GM18951 (cell line): ENCODE measurements around the gene DOCK1.

Experiments
- POLR2A ChIP-seq: IDR thresholded peaks from 4 replicates; pipeline ENCODE4 v1.6.1; 2011; ENCODE audit warnings: mild to moderate bottlenecking; ENCODE audit not compliant: insufficient read length, insufficient read depth; ENCODE audit errors: extremely low read depth
- in situ Hi-C: fragments of 300-500 bp; cut with MboI; formaldehyde crosslinking; loops from one replicate; pipeline ENCODE4 v1.12.0; 2022; ENCODE audit warnings: low sequenced_read_pairs, mixed read lengths, inconsistent platforms; ENCODE audit not compliant: unreplicated experiment

Gene DOCK1

GRCh38 chr10:127456122-127456521 is 550.9 kb downstream of the DOCK1 start:
- in situ Hi-C loops: no loop called here
- TF ChIP-seq POLR2A: no peak

GRCh38 chr10:127458016-127458810 is 553.0 kb downstream of the DOCK1 start:
- TF ChIP-seq POLR2A: no peak
- in situ Hi-C loops: no loop called here

DNA sequence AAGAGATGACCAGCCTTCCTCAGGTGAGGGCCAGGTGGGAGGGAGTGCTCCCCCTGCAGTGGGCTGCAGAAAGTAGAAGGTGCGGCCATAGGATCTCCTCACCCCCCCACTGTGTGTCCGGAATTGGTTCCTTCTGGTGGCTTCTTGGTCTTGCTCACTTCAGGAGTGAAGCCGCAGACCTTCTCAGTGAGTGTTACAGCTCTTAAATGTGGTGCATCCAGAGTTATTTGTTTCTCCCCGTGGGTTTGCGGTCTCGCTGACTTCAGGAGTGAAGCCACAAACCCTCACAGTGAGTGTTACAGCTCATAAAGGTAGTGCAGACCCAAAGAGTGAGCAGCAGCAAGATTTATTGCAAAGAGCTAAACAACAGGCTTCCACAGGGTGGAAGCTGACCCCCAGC is 553.6 kb downstream of the DOCK1 start:
- no peak for TF ChIP-seq POLR2A
- in situ Hi-C loops: no loop called here

GRCh38 chr10:127459918-127460317 is 554.7 kb downstream of the DOCK1 start:
- in situ Hi-C loops: no loop called here
- no peak for TF ChIP-seq POLR2A

DNA sequence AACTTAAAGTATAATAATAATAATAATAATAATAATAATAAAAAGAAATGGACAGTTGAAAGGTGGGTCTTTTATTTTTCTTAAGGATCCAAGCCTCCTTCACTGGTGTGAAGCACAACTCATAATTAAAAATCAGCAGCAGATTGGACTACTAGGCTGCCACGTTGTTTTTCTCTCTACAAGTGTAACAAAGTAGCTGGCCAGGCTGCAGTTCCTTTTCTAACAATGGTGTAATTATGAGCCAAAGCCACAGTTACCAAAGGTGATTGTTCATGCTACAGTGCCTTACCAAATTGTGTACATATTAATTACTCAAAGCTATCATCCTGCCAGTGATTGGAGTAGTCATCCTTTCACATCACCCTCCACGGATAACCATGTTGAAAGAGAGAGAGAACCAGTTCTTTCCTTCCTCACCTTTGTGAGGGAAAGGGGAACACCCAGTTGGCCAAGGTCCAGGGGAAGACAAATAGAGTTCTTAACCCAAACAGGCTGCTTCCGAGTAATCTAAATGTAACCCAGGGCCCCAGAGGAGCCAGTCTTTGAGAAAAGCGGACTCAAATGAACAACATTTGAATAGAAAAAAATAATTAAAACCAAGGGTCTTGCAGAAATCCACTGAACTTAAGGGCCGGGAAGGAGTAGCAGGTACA is 557.5 kb downstream of the DOCK1 start:
- in situ Hi-C loops: no loop called here
- TF ChIP-seq POLR2A: no peak

- in situ Hi-C loops: no loop called here
- TF ChIP-seq POLR2A: no peak
These were observed 558.3 kb downstream of the DOCK1 start for GRCh38 chr10:127463548-127463947.

- in situ Hi-C loops: no loop called here
- no peak for TF ChIP-seq POLR2A
These were observed 559.3 kb downstream of the DOCK1 start for GRCh38 chr10:127464561-127464960.

DNA sequence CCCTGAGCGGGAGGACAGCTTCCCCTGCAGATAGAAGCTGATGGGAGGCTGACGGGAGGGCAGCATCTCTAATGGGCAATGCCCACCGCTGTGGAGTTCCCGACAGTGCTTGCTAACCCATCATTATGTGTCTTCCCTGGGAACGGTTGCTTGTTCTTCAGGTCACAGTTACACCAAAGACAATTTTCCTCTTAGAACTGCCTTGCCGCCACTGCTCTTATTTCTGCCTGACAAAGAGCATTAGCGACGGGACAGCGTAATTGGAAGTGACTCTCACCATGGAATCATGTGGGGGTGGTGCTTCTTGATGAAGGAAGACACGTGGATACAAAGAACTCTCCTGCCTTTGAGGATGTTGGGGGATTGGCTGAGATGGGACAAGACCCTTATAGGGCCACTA is 562.6 kb downstream of the DOCK1 start:
- TF ChIP-seq POLR2A: no peak
- in situ Hi-C loops: no loop called here

DNA sequence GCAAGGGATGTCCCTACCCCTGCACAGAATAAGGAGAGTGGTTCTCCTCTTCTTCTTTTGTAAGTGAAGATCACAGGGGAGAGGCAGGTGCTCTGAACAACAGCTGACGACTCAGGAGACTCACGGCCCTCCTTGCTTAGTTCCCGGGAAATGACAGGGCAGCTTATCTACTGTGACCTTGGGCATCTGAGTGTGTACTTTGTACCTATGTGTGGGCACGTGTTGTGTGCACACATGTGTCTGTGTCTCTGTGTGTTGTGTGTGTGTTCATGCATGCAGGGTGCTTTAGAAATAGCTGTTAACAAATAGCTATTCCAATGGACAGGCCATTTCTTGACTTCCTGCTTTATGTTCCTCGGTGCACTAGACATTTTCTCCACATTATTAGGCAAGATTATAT is 563.4 kb downstream of the DOCK1 start:
- in situ Hi-C loops: no loop called here
- no peak for TF ChIP-seq POLR2A

DNA sequence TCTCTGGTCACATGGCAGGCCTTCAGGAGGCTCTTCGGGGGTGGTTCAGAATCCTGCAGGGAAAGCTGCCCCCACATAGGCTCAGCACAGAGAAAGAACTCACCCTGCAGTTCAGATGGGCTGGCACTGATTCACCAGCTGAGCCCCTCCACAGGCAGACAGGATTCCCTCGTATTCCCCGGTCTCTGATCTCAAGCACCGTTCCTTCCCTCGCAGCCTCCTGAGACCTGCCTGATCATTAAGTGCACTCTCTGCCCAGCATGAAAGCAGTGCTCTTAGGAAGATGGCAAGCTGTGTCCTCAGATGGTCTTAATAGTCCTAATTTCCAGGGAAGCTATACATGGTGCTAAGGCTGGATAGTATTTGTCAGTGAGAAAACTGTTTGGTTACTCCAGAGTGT is 565.7 kb downstream of the DOCK1 start:
- TF ChIP-seq POLR2A: no peak

GRCh38 chr10:127472976-127473375 is 567.7 kb downstream of the DOCK1 start:
- no peak for TF ChIP-seq POLR2A
- in situ Hi-C loops: no loop called here

More for the DNA sequence above, 565.7 kb downstream of the DOCK1 start:
- in situ Hi-C loops: no loop called here

DNA sequence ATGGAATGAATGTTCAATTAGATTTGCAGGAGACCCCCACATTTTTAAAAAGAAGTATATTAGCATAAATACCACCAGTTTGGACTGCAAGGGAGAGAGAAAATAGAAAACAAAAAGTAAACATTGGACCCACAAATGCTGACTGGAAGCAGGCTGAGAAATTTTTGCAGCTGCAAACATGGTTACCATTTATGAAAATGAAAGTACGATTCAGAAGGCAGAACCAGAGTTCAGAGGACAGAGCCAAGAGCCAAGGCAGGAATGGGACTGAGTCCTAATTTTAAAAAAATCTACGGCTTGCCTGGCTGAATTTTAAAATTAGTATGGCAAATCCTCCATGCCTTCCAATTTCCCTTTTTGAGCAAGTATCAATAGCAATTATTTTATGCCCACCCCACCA is 569.3 kb downstream of the DOCK1 start:
- in situ Hi-C loops: no loop called here
- no peak for TF ChIP-seq POLR2A

DNA sequence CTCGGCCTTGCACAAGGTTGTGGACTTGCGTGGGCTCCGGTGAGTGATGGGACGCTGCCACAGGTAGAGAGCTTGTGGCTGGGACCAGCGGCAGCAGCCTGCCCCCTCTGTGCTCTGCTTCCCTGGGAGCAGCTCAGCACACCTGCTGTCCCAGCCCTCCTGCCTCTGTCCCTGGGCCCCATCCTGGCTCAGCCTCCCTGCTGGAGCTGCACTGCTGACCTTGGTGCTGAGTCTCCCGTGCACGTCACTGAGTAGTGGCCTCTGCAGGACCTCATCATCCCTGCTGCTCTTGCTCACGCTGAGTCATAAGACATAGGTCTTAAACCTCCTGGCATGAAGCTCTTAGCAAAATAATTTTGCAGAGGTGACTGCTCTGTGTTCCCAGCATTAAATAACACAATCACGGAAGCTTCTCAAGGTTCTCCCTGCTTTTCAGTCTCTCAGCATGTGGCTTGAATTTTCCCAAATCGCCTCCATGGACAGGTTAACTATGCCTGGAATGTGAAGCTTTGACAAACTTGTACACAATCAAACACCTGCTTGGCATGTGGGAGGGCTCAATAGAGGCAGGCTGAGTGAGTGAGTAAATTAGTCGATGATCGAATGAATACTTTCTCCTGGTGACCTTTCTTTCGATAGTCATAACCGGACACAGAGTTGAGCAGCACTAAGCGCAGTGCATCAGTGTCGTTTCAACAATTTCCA is 580.1 kb downstream of the DOCK1 start:
- in situ Hi-C loops: no loop called here
- no peak for TF ChIP-seq POLR2A
